WTC11 (cell line): ENCODE measurements around the gene KCNK18. TPM values are rescaled to one million over a fixed set of nuclear protein-coding genes. Genes with fewer than 3 reads are reported as not detected.

ENCODE experiments used
- ATAC-seq: fragments of 200-7000 bp; cut with Tn5 transposase; 2 replicates; pipeline ENCODE4 v1.10.0; 2021; ENCODE audit warnings: mild to moderate bottlenecking, moderate library complexity
- CTCF ChIA-PET: fragments of 300-600 bp; sonication (Branson Sonifier 250); formaldehyde crosslinking; loops from one replicate; lab custom pipeline; 2021; ENCODE audit warnings: antibody characterized with exemption; lab: Charles Lee
- POLR2A ChIA-PET: fragments of 350-600 bp; sonication (Branson Sonifier 250); formaldehyde crosslinking; loops from one replicate; lab custom pipeline; 2021; ENCODE audit warnings: antibody characterized with exemption; lab: Charles Lee
- DNase-seq: peaks from one replicate; pipeline ENCODE4 v3.0.0; 2021; ENCODE audit warnings: low spot score
- H3K27ac Mint-ChIP-seq: 2 replicates; pipeline ENCODE4 v1.8.0; 2021; ENCODE audit warnings: mixed read lengths
- H3K27me3 Mint-ChIP-seq: 2 replicates; pipeline ENCODE4 v1.8.0; 2021; ENCODE audit warnings: low read depth, mild to moderate bottlenecking, moderate library complexity, mixed read lengths
- H3K36me3 Mint-ChIP-seq: 2 replicates; pipeline ENCODE4 v1.8.0; 2021; ENCODE audit warnings: mixed read lengths
- H3K4me1 Mint-ChIP-seq: 2 replicates; pipeline ENCODE4 v1.8.0; 2022; ENCODE audit warnings: mixed read lengths
- H3K4me3 Mint-ChIP-seq: 2 replicates; pipeline ENCODE4 v1.8.0; 2021; ENCODE audit warnings: mild to moderate bottlenecking, moderate library complexity, mixed read lengths
- H3K9me3 Mint-ChIP-seq: 2 replicates; pipeline ENCODE4 v1.8.0; 2021; ENCODE audit warnings: mixed read lengths
- ARID4B ChIP-seq: sonication (generic); formaldehyde crosslinking; IDR thresholded peaks from 2 replicates; pipeline ENCODE4 v1.8.0; 2023; ENCODE audit warnings: missing genetic modification reagents, mild to moderate bottlenecking, borderline replicate concordance
- ATF1 ChIP-seq: sonication (generic); formaldehyde crosslinking; IDR thresholded peaks from 2 replicates; pipeline ENCODE4 v1.8.1; 2023; ENCODE audit warnings: mild to moderate bottlenecking, moderate library complexity, missing genetic modification reagents
- CTCF ChIP-seq: fragments of 200-600 bp; IDR thresholded peaks from 2 replicates; pipeline ENCODE4 v1.8.0; 2022; ENCODE audit warnings: antibody characterized with exemption
- EMX1 ChIP-seq: fragments of 250-450 bp; sonication (Bioruptor Pico); IDR thresholded peaks from 2 replicates; pipeline ENCODE4 v1.8.0; 2021; ENCODE audit warnings: mild to moderate bottlenecking
- ESRRA ChIP-seq: sonication (generic); formaldehyde crosslinking; IDR thresholded peaks from 2 replicates; pipeline ENCODE4 v1.8.1; 2022; ENCODE audit warnings: mild to moderate bottlenecking, missing genetic modification reagents, borderline replicate concordance
- FOXK1 ChIP-seq: sonication (generic); formaldehyde crosslinking; IDR thresholded peaks from 2 replicates; pipeline ENCODE4 v1.8.0; 2022; ENCODE audit warnings: mild to moderate bottlenecking, moderate library complexity, missing genetic modification reagents
- MAX ChIP-seq: sonication (generic); formaldehyde crosslinking; IDR thresholded peaks from 2 replicates; pipeline ENCODE4 v1.8.0; 2022; ENCODE audit warnings: mild to moderate bottlenecking, missing genetic modification reagents
- NFE2L1 ChIP-seq: sonication (generic); formaldehyde crosslinking; IDR thresholded peaks from 2 replicates; pipeline ENCODE4 v1.8.1; 2023; ENCODE audit warnings: missing genetic modification reagents
- NFYB ChIP-seq: sonication (generic); formaldehyde crosslinking; conservative IDR thresholded peaks from 2 replicates; pipeline ENCODE4 v1.8.0; 2022; ENCODE audit warnings: low read depth, missing genetic modification reagents
- NR3C1 ChIP-seq: sonication (generic); formaldehyde crosslinking; conservative IDR thresholded peaks from 2 replicates; pipeline ENCODE4 v1.8.1; 2023; ENCODE audit warnings: low read depth, mild to moderate bottlenecking, missing genetic modification reagents
- PREB ChIP-seq: sonication (generic); formaldehyde crosslinking; IDR thresholded peaks from 2 replicates; pipeline ENCODE4 v1.8.1; 2022; ENCODE audit warnings: mild to moderate bottlenecking, missing genetic modification reagents, moderate library complexity, borderline replicate concordance
- SOX15 ChIP-seq: fragments of 250-450 bp; sonication (Bioruptor Pico); IDR thresholded peaks from 2 replicates; pipeline ENCODE4 v1.9.0; 2021; ENCODE audit warnings: mild to moderate bottlenecking
- STAT6 ChIP-seq: sonication (generic); formaldehyde crosslinking; conservative IDR thresholded peaks from 2 replicates; pipeline ENCODE4 v1.8.1; 2023; ENCODE audit warnings: mild to moderate bottlenecking, low read depth, missing genetic modification reagents, moderate library complexity
- TCF7 ChIP-seq: sonication (generic); formaldehyde crosslinking; IDR thresholded peaks from 2 replicates; pipeline ENCODE4 v1.8.0; 2022; ENCODE audit warnings: mild to moderate bottlenecking, low read depth, missing genetic modification reagents, moderate library complexity
- TEAD4 ChIP-seq: sonication (generic); formaldehyde crosslinking; IDR thresholded peaks from 2 replicates; pipeline ENCODE4 v1.8.0; 2022; ENCODE audit warnings: mild to moderate bottlenecking, missing genetic modification reagents
- USF2 ChIP-seq: sonication (generic); formaldehyde crosslinking; IDR thresholded peaks from 2 replicates; pipeline ENCODE4 v1.8.1; 2023; ENCODE audit warnings: mild to moderate bottlenecking, missing genetic modification reagents, moderate library complexity
- ZBTB21 ChIP-seq: sonication (generic); formaldehyde crosslinking; IDR thresholded peaks from 2 replicates; pipeline ENCODE4 v1.8.1; 2023; ENCODE audit warnings: mild to moderate bottlenecking, missing genetic modification reagents, borderline replicate concordance
- ZNF219 ChIP-seq: sonication (generic); formaldehyde crosslinking; IDR thresholded peaks from 2 replicates; pipeline ENCODE4 v1.8.0; 2023; ENCODE audit warnings: missing genetic modification reagents, mild to moderate bottlenecking, borderline replicate concordance
- ZNF512 ChIP-seq: sonication (generic); formaldehyde crosslinking; IDR thresholded peaks from 2 replicates; pipeline ENCODE4 v1.8.1; 2022; ENCODE audit warnings: missing genetic modification reagents, borderline replicate concordance
- ZNF671 ChIP-seq: fragments of 250-450 bp; sonication (Bioruptor Pico); IDR thresholded peaks from 2 replicates; pipeline ENCODE4 v1.8.0; 2021; ENCODE audit warnings: mild to moderate bottlenecking
- total RNA-seq: library from RNA; stranded (reverse); gene quantifications from 3 replicates; pipeline ENCODE4 v1.2.3, GENCODE V29; 2021

Gene KCNK18
- total RNA-seq, 1 experiment from 2014 or later: not detected

GRCh38 chr10:117226813-117227451 lies 29.6 kb downstream of the KCNK18 start:
- POLR2A ChIA-PET: no interaction called here
- Mint-ChIP-seq H3K27ac (no peak overlapping the region), H3K9me3 (peaks cover 20% of the 10 kb centered on the region), H3K4me3 (no peak overlapping the region), H3K27me3 (peaks cover 8% of the 10 kb centered on the region; the same call in 1 of the 2 replicates), H3K36me3 (peaks cover 18% of the 10 kb centered on the region), H3K4me1 (peaks cover 14% of the 10 kb centered on the region)
- TF ChIP-seq ZNF512: no peak
- no peak for TF ChIP-seq FOXK1 (CRISPR knock-in tag)
- no peak for TF ChIP-seq CTCF
- TF ChIP-seq ZBTB21 (CRISPR knock-in tag): no peak
- TF ChIP-seq ZNF219: no peak
- no peak for TF ChIP-seq TCF7
- no peak for TF ChIP-seq STAT6 (CRISPR knock-in tag)
- TF ChIP-seq PREB (CRISPR knock-in tag): no peak
- no peak for TF ChIP-seq MAX (CRISPR knock-in tag)
- no peak for TF ChIP-seq NR3C1
- TF ChIP-seq NFYB (CRISPR knock-in tag): no peak
- TF ChIP-seq TEAD4 (CRISPR knock-in tag): no peak
- no peak for TF ChIP-seq NFE2L1 (CRISPR knock-in tag)
- no peak for TF ChIP-seq ATF1 (CRISPR knock-in tag)
- no peak for TF ChIP-seq EMX1 (CRISPR knock-in tag)
- TF ChIP-seq ZNF671 (CRISPR knock-in tag): no peak
- TF ChIP-seq USF2 (CRISPR knock-in tag): no peak
- ATAC-seq: peak; percentile 97
- CTCF ChIA-PET: interaction anchor here (0.5 to 5.1 kb wide), 21 partner anchors 9 to 231 kb away, joined by 3 to 81 read pairs (median 3); partner anchors contain the start of gene SLC18A2
- DNase-seq: peak; percentile 68

GRCh38 chr10:117228210-117228609 lies 30.9 kb downstream of the KCNK18 start:
- Mint-ChIP-seq H3K27ac (no peak overlapping the region), H3K4me3 (no peak overlapping the region), H3K36me3 (peaks cover 18% of the 10 kb centered on the region), H3K9me3 (peaks cover 20% of the 10 kb centered on the region), H3K27me3 (peaks cover 10% of the 10 kb centered on the region; the same call in 1 of the 2 replicates), H3K4me1 (peaks cover 11% of the 10 kb centered on the region)
- DNase-seq (no peak), ATAC-seq (no peak)
- TF ChIP-seq NR3C1 (no peak), ATF1 (CRISPR knock-in tag) (no peak), SOX15 (no peak), ARID4B (no peak), ESRRA (no peak), ZNF512 (no peak)
- CTCF ChIA-PET: interaction anchor here (2.8 to 5.1 kb wide), 3 partner anchors 11 to 215 kb away, joined by 21 to 81 read pairs (median 46); no protein-coding TSS in a partner anchor
- POLR2A ChIA-PET: no interaction called here
